ENCODE data around the gene PFKFB4. TPM values are rescaled to one million over a fixed set of nuclear protein-coding genes. Genes with fewer than 3 reads are reported as not detected.

The PFKFB4 gene
- total and polyA plus RNA-seq, 10 donors, result 2.0 to 43.1 (median 19.4) TPM

DNA sequence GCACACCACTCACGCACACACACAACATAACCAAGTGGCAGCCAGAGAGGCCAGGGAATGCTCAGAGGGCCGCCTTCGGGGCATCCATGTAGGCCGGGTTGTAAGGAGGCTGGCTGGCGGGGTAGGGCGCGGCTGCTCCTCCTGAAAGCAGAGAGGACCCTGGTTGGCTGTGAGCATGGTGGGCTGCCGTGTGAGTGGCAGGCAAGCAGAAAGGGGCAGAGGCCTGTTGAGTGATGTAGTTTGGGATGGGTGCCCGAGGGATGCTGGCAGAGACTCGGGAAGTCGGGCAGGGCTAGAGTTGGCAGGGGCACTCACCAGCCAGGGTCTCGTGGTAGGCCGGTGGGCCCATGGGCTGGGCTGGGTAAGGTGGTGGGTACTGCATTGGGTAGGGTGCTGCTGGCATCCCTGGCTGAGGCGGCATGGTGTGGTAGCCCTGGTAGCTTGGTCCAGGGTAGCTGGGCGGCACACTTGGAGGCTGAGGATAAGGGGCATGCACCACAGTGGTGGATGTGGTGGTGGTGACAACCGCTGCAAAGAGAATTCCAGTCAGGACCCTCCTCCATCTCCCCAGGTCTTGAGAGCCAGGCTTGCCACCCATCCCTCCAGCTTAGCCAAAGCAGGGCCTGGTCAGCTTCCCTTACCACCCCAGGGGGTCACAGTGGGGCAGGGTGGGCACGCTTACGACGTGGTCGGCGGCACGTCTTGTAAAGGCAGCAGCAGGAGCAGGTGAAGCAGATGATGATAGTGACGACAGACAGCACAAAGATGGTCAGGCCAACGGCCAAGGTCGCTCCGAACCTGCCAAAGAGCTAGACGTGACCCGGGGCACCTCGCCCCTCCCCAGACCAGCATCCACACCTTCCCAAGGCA, 87.3 kb downstream of the PFKFB4 start:
- DNase-seq, result peak; percentile 73
- TF ChIP-seq POLR2A (IDR thresholded peaks at IDR 0.05) (no peak), POLR2AphosphoS5 (IDR thresholded peaks at IDR 0.05) (peak in 1 of 3 donors; percentile 45)
- H3K4me3 ChIP-seq, result peak overlapping the region in 1 of 8 donors; percentile 39
- peaks cover 64 to 98% (median 88%) of the 10 kb centered on the region in 6 donors for H3K4me1 ChIP-seq
- intact Hi-C loops (cut with DNase I; ENCODE audit: low total_unique reads), result no loop called here
- no peaks in the 10 kb centered on the region for H3K9me3 ChIP-seq
- H3K36me3 ChIP-seq, result peaks cover 0 to 57% (median 31%) of the 10 kb centered on the region in 6 donors
- peak overlapping the region in 6 of 8 donors; percentile 40 to 99 (median 97) for H3K27ac ChIP-seq
- no peaks in the 10 kb centered on the region for H3K27me3 ChIP-seq (replicated peaks in 1 of 7)
- 76 to 87% (median 82%) methylated on average over 25 to 29 of the region's 29 CpGs for WGBS, 5 donors

- Histone ChIP-seq H3K36me3 (peaks cover 0 to 66% (median 31%) of the 10 kb centered on the region in 6 donors), H3K9me3 (no peaks in the 10 kb centered on the region), H3K27me3 (replicated peaks in 1 of 7) (no peaks in the 10 kb centered on the region), H3K27ac (peak overlapping the region; percentile 29 to 99 (median 97)), H3K4me3 (peak overlapping the region in 2 of 8 donors; percentile 58 to 92), H3K4me1 (peaks cover 59 to 88% (median 82%) of the 10 kb centered on the region in 6 donors)
- TF ChIP-seq, protein P1, sequence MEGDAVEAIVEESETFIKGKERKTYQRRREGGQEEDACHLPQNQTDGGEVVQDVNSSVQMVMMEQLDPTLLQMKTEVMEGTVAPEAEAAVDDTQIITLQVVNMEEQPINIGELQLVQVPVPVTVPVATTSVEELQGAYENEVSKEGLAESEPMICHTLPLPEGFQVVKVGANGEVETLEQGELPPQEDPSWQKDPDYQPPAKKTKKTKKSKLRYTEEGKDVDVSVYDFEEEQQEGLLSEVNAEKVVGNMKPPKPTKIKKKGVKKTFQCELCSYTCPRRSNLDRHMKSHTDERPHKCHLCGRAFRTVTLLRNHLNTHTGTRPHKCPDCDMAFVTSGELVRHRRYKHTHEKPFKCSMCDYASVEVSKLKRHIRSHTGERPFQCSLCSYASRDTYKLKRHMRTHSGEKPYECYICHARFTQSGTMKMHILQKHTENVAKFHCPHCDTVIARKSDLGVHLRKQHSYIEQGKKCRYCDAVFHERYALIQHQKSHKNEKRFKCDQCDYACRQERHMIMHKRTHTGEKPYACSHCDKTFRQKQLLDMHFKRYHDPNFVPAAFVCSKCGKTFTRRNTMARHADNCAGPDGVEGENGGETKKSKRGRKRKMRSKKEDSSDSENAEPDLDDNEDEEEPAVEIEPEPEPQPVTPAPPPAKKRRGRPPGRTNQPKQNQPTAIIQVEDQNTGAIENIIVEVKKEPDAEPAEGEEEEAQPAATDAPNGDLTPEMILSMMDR (IDR thresholded peaks at IDR 0.05 in 8 of 11, conservative IDR thresholded peaks at IDR 0.05 in 3 of 11), result no peak
- TF ChIP-seq POLR2AphosphoS5 (IDR thresholded peaks at IDR 0.05), result peak in 2 of 3 donors; percentile 21 to 47
- intact Hi-C loops (cut with DNase I; ENCODE audit: low total_unique reads), result no loop called here
- WGBS, 5 donors, result 84 to 89% (median 85%) methylated on average over 3 to 8 of the region's 8 CpGs
- peak; percentile 73 for DNase-seq
Observed at GRCh38 chr3:48468329-48468731, 88.3 kb downstream of the PFKFB4 start.

Small RNA genes lying within 50 kb of the gene (microRNA-seq; reads per million reads assigned to microRNA genes)
- 0 reads per million in 3 donors for gene MIR6823
- 0 reads per million in 3 donors for gene MIR711

Small RNA genes lying within 50 kb of the gene (small RNA-seq; reads per million reads assigned to genes)
- 0 reads per million in 4 donors for gene MIR6823

Other genes with a start within 250 kb of the PFKFB4 start
- 1 to 10 TPM in 1 of 7 donors, not detected in 6; 6.1 TPM for gene SPINK8, start 223.1 kb downstream of the PFKFB4 start, total RNA-seq
- under 1 TPM in 2 of 3 donors, not detected in 1; 0.35 to 0.52 TPM for gene SPINK8, start 223.1 kb downstream of the PFKFB4 start, polyA plus RNA-seq
- gene FBXW12, start 184.6 kb downstream of the PFKFB4 start, total RNA-seq, result under 1 TPM in 2 of 7 donors, not detected in 5; 0.33 to 0.42 TPM
- not detected for gene FBXW12, start 184.6 kb downstream of the PFKFB4 start, polyA plus RNA-seq
- gene PLXNB1, start 126.7 kb downstream of the PFKFB4 start, total RNA-seq, result 10 to 100 TPM; 31.8 to 95.9 (median 58.2) TPM
- gene PLXNB1, start 126.7 kb downstream of the PFKFB4 start, polyA plus RNA-seq, result 10 to 100 TPM; 12.3 to 58.3 (median 35.8) TPM
- 10 to 100 TPM in 6 of 7 donors, 1 to 10 TPM in 1; 8.4 to 22.2 (median 18.7) TPM for gene CCDC51, start 116.7 kb downstream of the PFKFB4 start, total RNA-seq
- gene CCDC51, start 116.7 kb downstream of the PFKFB4 start, polyA plus RNA-seq, result 10 to 100 TPM; 10.2 to 15.8 (median 12.4) TPM
- gene TMA7, start 116.5 kb downstream of the PFKFB4 start, total RNA-seq, result 100 to 1,000 TPM; 145 to 258 (median 170) TPM
- 100 to 1,000 TPM; 606 to 753 (median 701) TPM for gene TMA7, start 116.5 kb downstream of the PFKFB4 start, polyA plus RNA-seq
- gene ATRIP, start 110.1 kb downstream of the PFKFB4 start, total RNA-seq, result 10 to 100 TPM in 1 of 7 donors, 1 to 10 TPM in 6; 6.4 to 10.0 (median 7.0) TPM
- 1 to 10 TPM; 5.2 to 5.7 (median 5.2) TPM for gene ATRIP, start 110.1 kb downstream of the PFKFB4 start, polyA plus RNA-seq
- 100 to 1,000 TPM; 154 to 227 (median 182) TPM for gene SHISA5, start 52.6 kb downstream of the PFKFB4 start, total RNA-seq
- 100 to 1,000 TPM in 1 of 3 donors, 10 to 100 TPM in 2; 80.2 to 132 (median 85.6) TPM for gene SHISA5, start 52.6 kb downstream of the PFKFB4 start, polyA plus RNA-seq
- under 1 TPM in 5 of 7 donors, not detected in 2; 0.20 to 0.60 (median 0.51) TPM for gene UCN2, start 7.0 kb upstream of the PFKFB4 start, total RNA-seq
- gene UCN2, start 7.0 kb upstream of the PFKFB4 start, polyA plus RNA-seq, result under 1 TPM; 0.21 to 0.61 (median 0.45) TPM
- 10 to 100 TPM in 5 of 7 donors, 1 to 10 TPM in 2; 8.6 to 33.7 (median 13.5) TPM for gene COL7A1, start 38.5 kb upstream of the PFKFB4 start, total RNA-seq
- gene COL7A1, start 38.5 kb upstream of the PFKFB4 start, polyA plus RNA-seq, result 100 to 1,000 TPM in 2 of 3 donors, 10 to 100 TPM in 1; 39.7 to 144 (median 110) TPM
- 100 to 1,000 TPM; 126 to 222 (median 130) TPM for gene UQCRC1, start 52.8 kb upstream of the PFKFB4 start, total RNA-seq
- gene UQCRC1, start 52.8 kb upstream of the PFKFB4 start, polyA plus RNA-seq, result 100 to 1,000 TPM in 1 of 3 donors, 10 to 100 TPM in 2; 88.6 to 128 (median 92.6) TPM
- gene TMEM89, start 65.0 kb upstream of the PFKFB4 start, total RNA-seq, result not detected
- gene TMEM89, start 65.0 kb upstream of the PFKFB4 start, polyA plus RNA-seq, result under 1 TPM in 2 of 3 donors, not detected in 1; 0.42 to 0.46 TPM
- 10 to 100 TPM; 18.0 to 59.7 (median 23.1) TPM for gene SLC26A6, start 78.7 kb upstream of the PFKFB4 start, total RNA-seq
- 10 to 100 TPM in 2 of 3 donors, 1 to 10 TPM in 1; 8.5 to 21.6 (median 17.1) TPM for gene SLC26A6, start 78.7 kb upstream of the PFKFB4 start, polyA plus RNA-seq
- gene CELSR3, start 106.1 kb upstream of the PFKFB4 start, total RNA-seq, result 1 to 10 TPM in 6 of 7 donors, under 1 TPM in 1; 0.56 to 2.7 (median 1.8) TPM
- 1 to 10 TPM in 2 of 3 donors, under 1 TPM in 1; 0.89 to 2.5 (median 2.0) TPM for gene CELSR3, start 106.1 kb upstream of the PFKFB4 start, polyA plus RNA-seq
- 10 to 100 TPM; 13.5 to 33.9 (median 19.9) TPM for gene NCKIPSD, start 129.1 kb upstream of the PFKFB4 start, total RNA-seq
- 10 to 100 TPM in 1 of 3 donors, 1 to 10 TPM in 2; 5.9 to 10.3 (median 6.3) TPM for gene NCKIPSD, start 129.1 kb upstream of the PFKFB4 start, polyA plus RNA-seq
- gene IP6K2, start 160.4 kb upstream of the PFKFB4 start, total RNA-seq, result 100 to 1,000 TPM in 1 of 7 donors, 10 to 100 TPM in 6; 62.1 to 105 (median 74.8) TPM
- gene IP6K2, start 160.4 kb upstream of the PFKFB4 start, polyA plus RNA-seq, result 10 to 100 TPM; 64.8 to 81.5 (median 79.1) TPM

All from spleen (tissue), 11 donors.